ENCODE results near the gene OSTC. TPM values are rescaled to one million over a fixed set of nuclear protein-coding genes. Genes with fewer than 3 reads are reported as not detected.
A peak's percentile ranks its signal among the peaks of the same experiment; 100 is the strongest.

Gene OSTC
- total and polyA plus RNA-seq, 2 experiments from 2014 or later = 319 to 637 TPM

DNA sequence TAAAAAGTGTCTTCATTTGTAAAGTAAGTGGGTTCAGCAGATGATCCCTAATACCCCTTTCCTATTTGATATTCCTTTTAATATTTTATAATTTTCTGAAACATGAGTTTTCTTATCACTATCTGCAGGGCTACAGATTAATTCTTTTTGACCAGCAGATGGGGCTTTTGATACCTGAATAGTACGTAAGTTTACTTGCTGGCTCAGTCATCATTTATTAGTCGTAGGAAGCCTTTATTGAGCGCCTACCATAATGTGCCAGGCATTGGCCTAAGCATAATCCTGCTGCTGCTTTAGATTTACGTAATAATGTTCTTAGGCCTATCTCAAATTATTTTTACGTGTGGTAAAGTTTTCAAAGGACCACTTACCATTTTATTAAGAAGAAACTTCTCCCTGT lies 33.1 kb downstream of the OSTC start:
- H3K79me2 ChIP-seq (ENCODE audit: insufficient read depth) = no peaks in the 10 kb centered on the region
- H3K4me3 ChIP-seq = no peak overlapping the region
- TF ChIP-seq EZH2 (IDR thresholded peaks at IDR 0.05; ENCODE audit: insufficient read depth, poor library complexity, severe bottlenecking) = no peak
- DNase-seq = peak; percentile 65
- no peak overlapping the region for H2AFZ ChIP-seq
- H3K27ac ChIP-seq = no peak overlapping the region
- H3K27me3 ChIP-seq (replicated peaks; ENCODE audit: insufficient read depth) = no peaks in the 10 kb centered on the region
- no peaks in the 10 kb centered on the region for H3K9me3 ChIP-seq (ENCODE audit: low read depth)
- no peak overlapping the region for H3K9ac ChIP-seq
- H3K9me2 ChIP-seq (ENCODE audit: insufficient read depth) = no peaks in the 10 kb centered on the region
- H3K4me2 ChIP-seq (ENCODE audit: unreplicated experiment) = no peak overlapping the region
- WGBS, 2 experiments (ENCODE audit: low coverage in 1 of 2, low lambda C conversion rate in 2 of 2, missing lambda C conversion rate in 2 of 2) = 14 to 15% methylated on average over 5 of the region's 5 CpGs
- H3K4me1 ChIP-seq (ENCODE audit: insufficient read depth) = no peaks in the 10 kb centered on the region
- peaks cover 6% of the 10 kb centered on the region; the same call in 1 of the 2 replicates for H3K36me3 ChIP-seq (ENCODE audit: low read depth)
- in situ Hi-C loops (cut with MboI) = no loop called here
- no peaks in the 10 kb centered on the region for H4K20me1 ChIP-seq (ENCODE audit: insufficient read depth)
- no peaks in the 10 kb centered on the region for H3F3A ChIP-seq (ENCODE audit: insufficient read depth)

DNA sequence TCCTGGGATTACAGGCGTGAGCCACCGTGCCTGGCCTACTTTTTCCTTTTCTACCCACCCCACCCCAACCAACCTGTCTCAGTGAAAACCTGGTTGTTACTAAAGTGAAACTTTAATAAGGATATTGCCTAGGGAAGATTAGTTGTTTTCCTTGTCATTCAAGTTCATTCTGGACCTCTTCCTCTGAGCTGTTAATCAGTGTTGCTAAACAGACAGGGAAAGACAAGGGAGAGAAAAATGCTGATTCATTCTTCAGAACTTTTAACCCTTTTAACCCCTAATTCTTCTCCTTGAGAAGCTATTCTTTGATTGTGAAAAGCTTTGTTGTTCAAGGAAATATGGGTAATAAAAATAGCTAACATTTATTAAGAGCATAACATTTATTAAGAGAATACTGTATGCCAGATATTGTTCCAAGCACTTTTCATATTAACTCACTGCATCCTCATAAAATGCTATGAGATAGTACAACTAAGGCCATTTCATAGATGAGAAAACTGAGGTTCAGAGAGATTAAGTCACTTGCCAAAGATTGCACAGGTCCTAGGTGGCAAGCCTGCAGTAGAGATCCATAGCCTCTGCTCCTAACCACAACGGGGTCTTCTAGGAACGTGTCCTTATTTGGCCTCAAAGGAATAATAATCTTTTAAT lies 34.8 kb downstream of the OSTC start:
- H2AFZ ChIP-seq = no peak overlapping the region
- H4K20me1 ChIP-seq (ENCODE audit: insufficient read depth) = no peaks in the 10 kb centered on the region
- in situ Hi-C loops (cut with MboI) = no loop called here
- no peak overlapping the region for H3K9ac ChIP-seq
- H3K4me3 ChIP-seq = no peak overlapping the region
- H3K27me3 ChIP-seq (replicated peaks; ENCODE audit: insufficient read depth) = no peaks in the 10 kb centered on the region
- WGBS, 2 experiments (ENCODE audit: low coverage in 1 of 2, low lambda C conversion rate in 2 of 2, missing lambda C conversion rate in 2 of 2) = 88 to 91% methylated on average over 4 of the region's 4 CpGs
- no peaks in the 10 kb centered on the region for H3K9me3 ChIP-seq (ENCODE audit: low read depth)
- peak; percentile 16 for DNase-seq
- no peak overlapping the region for H3K27ac ChIP-seq
- TF ChIP-seq EZH2 (IDR thresholded peaks at IDR 0.05; ENCODE audit: insufficient read depth, poor library complexity, severe bottlenecking) (no peak), EZH2phosphoT487 (IDR thresholded peaks at IDR 0.05; ENCODE audit: insufficient read depth, low read depth) (no peak)
- no peaks in the 10 kb centered on the region for H3K36me3 ChIP-seq (ENCODE audit: low read depth)
- H3K9me2 ChIP-seq (ENCODE audit: insufficient read depth) = no peaks in the 10 kb centered on the region
- no peak overlapping the region for H3K4me2 ChIP-seq (ENCODE audit: unreplicated experiment)
- H3F3A ChIP-seq (ENCODE audit: insufficient read depth) = no peaks in the 10 kb centered on the region
- H3K4me1 ChIP-seq (ENCODE audit: insufficient read depth) = no peaks in the 10 kb centered on the region
- H3K79me2 ChIP-seq (ENCODE audit: insufficient read depth) = no peaks in the 10 kb centered on the region

DNA sequence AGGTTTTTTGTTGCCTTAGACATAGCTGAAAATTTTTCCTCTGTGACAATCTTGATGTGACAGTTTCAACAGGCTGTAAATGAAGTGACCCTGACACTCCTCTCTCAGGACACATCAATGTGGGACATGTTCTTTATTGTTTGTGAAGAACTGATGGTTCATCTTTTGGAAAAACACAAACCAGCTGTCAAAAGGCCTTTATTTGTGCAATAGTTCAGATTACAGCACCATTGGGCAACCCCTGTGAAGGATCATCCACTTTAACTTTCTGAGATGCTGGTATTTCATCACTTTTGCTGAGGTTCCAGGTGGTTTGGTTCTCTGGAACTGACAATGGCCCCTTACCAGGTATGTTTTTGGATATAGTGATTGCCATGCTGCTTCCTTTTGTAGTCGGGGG lies 40.3 kb downstream of the OSTC start:
- no peaks in the 10 kb centered on the region for H3K79me2 ChIP-seq (ENCODE audit: insufficient read depth)
- H3K4me1 ChIP-seq (ENCODE audit: insufficient read depth) = no peaks in the 10 kb centered on the region
- no peak overlapping the region for H3K27ac ChIP-seq
- no peaks in the 10 kb centered on the region for H3K9me2 ChIP-seq (ENCODE audit: insufficient read depth)
- peak; percentile 13 for DNase-seq
- no peak overlapping the region for H3K4me3 ChIP-seq
- H3F3A ChIP-seq (ENCODE audit: insufficient read depth) = no peaks in the 10 kb centered on the region
- WGBS, 2 experiments (ENCODE audit: low coverage in 1 of 2, low lambda C conversion rate in 2 of 2, missing lambda C conversion rate in 2 of 2) = 0 to 6% methylated on average over 1 of the region's 1 CpG
- in situ Hi-C loops (cut with MboI) = no loop called here
- H3K4me2 ChIP-seq (ENCODE audit: unreplicated experiment) = no peak overlapping the region
- H3K9ac ChIP-seq = no peak overlapping the region
- H3K27me3 ChIP-seq (replicated peaks; ENCODE audit: insufficient read depth) = no peaks in the 10 kb centered on the region
- no peaks in the 10 kb centered on the region for H4K20me1 ChIP-seq (ENCODE audit: insufficient read depth)
- no peak overlapping the region for H2AFZ ChIP-seq
- H3K9me3 ChIP-seq (ENCODE audit: low read depth) = no peaks in the 10 kb centered on the region
- TF ChIP-seq EZH2 (IDR thresholded peaks at IDR 0.05; ENCODE audit: insufficient read depth, poor library complexity, severe bottlenecking) (no peak), EZH2phosphoT487 (IDR thresholded peaks at IDR 0.05; ENCODE audit: insufficient read depth, low read depth) (no peak)
- no peaks in the 10 kb centered on the region for H3K36me3 ChIP-seq (ENCODE audit: low read depth)

DNA sequence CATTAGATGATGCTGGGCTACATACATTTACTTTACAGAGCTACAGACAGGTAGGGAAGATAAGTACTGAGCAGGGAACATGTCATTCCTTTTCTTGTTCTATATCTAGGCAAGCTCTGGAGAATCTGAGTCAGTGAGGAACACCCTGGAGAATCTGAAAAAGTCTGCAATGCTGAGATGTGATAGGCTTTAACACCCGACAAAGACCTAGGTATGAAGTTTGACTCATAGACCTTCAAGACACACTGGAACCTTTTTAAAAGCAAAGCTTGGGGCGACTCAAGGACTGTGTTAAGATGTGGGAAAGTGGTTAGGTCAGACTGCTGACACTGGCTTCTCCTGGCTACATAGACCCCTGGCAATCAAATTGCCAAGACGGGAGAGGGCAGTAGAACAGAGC lies 42.8 kb downstream of the OSTC start:
- H3K4me1 ChIP-seq (ENCODE audit: insufficient read depth) = no peaks in the 10 kb centered on the region
- no peak overlapping the region for H3K27ac ChIP-seq
- H3K9ac ChIP-seq = no peak overlapping the region
- no peak overlapping the region for H3K4me3 ChIP-seq
- no peaks in the 10 kb centered on the region for H3F3A ChIP-seq (ENCODE audit: insufficient read depth)
- H3K9me2 ChIP-seq (ENCODE audit: insufficient read depth) = no peaks in the 10 kb centered on the region
- no peak overlapping the region for H2AFZ ChIP-seq
- in situ Hi-C loops (cut with MboI) = no loop called here
- H3K36me3 ChIP-seq (ENCODE audit: low read depth) = no peaks in the 10 kb centered on the region
- H3K4me2 ChIP-seq (ENCODE audit: unreplicated experiment) = no peak overlapping the region
- WGBS, 2 experiments (ENCODE audit: low coverage in 1 of 2, low lambda C conversion rate in 2 of 2, missing lambda C conversion rate in 2 of 2) = 58 to 70% methylated on average over 3 of the region's 3 CpGs
- peak; percentile 18 for DNase-seq
- H4K20me1 ChIP-seq (ENCODE audit: insufficient read depth) = no peaks in the 10 kb centered on the region
- no peak for TF ChIP-seq EZH2phosphoT487 (IDR thresholded peaks at IDR 0.05; ENCODE audit: insufficient read depth, low read depth)
- TF ChIP-seq EZH2 (IDR thresholded peaks at IDR 0.05; ENCODE audit: insufficient read depth, poor library complexity, severe bottlenecking) = no peak
- no peaks in the 10 kb centered on the region for H3K27me3 ChIP-seq (replicated peaks; ENCODE audit: insufficient read depth)
- H3K9me3 ChIP-seq (ENCODE audit: low read depth) = no peaks in the 10 kb centered on the region
- no peaks in the 10 kb centered on the region for H3K79me2 ChIP-seq (ENCODE audit: insufficient read depth)

DNA sequence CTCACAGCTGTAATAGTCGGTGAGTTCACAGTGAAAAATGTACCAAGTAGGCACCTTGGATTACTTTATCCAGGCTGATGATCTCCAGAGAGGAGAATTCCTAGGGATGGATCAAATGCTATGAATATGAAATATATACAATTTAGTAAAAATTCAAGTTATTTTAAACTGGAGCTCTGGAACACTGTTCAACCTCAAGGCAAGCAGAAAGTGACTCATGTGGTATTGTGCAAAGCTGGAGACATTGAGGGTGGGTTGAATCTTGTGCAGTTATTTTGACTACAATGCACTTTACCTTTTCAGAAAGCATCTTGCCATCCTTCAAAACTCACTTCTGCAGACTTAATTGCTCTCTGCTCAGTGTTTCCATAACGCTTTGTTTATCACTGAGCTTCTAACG lies 43.4 kb downstream of the OSTC start:
- Histone ChIP-seq H2AFZ (no peak overlapping the region), H4K20me1 (ENCODE audit: insufficient read depth) (no peaks in the 10 kb centered on the region), H3F3A (ENCODE audit: insufficient read depth) (no peaks in the 10 kb centered on the region), H3K4me2 (ENCODE audit: unreplicated experiment) (no peak overlapping the region), H3K36me3 (ENCODE audit: low read depth) (no peaks in the 10 kb centered on the region), H3K79me2 (ENCODE audit: insufficient read depth) (no peaks in the 10 kb centered on the region), H3K9ac (no peak overlapping the region), H3K9me3 (ENCODE audit: low read depth) (no peaks in the 10 kb centered on the region), H3K27me3 (replicated peaks; ENCODE audit: insufficient read depth) (no peaks in the 10 kb centered on the region), H3K4me1 (ENCODE audit: insufficient read depth) (no peaks in the 10 kb centered on the region), H3K4me3 (no peak overlapping the region), H3K27ac (no peak overlapping the region), H3K9me2 (ENCODE audit: insufficient read depth) (no peaks in the 10 kb centered on the region)
- peak; percentile 58 for DNase-seq
- TF ChIP-seq EZH2phosphoT487 (IDR thresholded peaks at IDR 0.05; ENCODE audit: insufficient read depth, low read depth) (no peak), EZH2 (IDR thresholded peaks at IDR 0.05; ENCODE audit: insufficient read depth, poor library complexity, severe bottlenecking) (no peak)
- WGBS, 2 experiments (ENCODE audit: low coverage in 1 of 2, low lambda C conversion rate in 2 of 2, missing lambda C conversion rate in 2 of 2) = 84 to 90% methylated on average over 3 of the region's 3 CpGs
- in situ Hi-C loops (cut with MboI) = no loop called here

Measured in GM23248 (cell line).